ENCODE measurements around the gene ZNF598.

Gene ZNF598

GRCh38 chr16:2056077-2056476 is 46.5 kb upstream of the ZNF598 start:
- Histone ChIP-seq H3K36me3 (peaks cover 13% of the 10 kb centered on the region), H3K4me3 (ENCODE audit: low read depth, low read length) (no peak overlapping the region), H3K27me3 (no peaks in the 10 kb centered on the region), H3K4me1 (no peaks in the 10 kb centered on the region), H3K9me3 (no peaks in the 10 kb centered on the region)
- peak; percentile 47 for DNase-seq
- TF ChIP-seq CTCF (IDR thresholded peaks at IDR 0.05; ENCODE audit: low read depth, low read length), result peak; percentile 40

- no peaks in the 10 kb centered on the region for H3K27me3 ChIP-seq
- TF ChIP-seq CTCF (IDR thresholded peaks at IDR 0.05; ENCODE audit: low read depth, low read length), result no peak
- DNase-seq, result no peak
- H3K36me3 ChIP-seq, result peaks cover 13% of the 10 kb centered on the region
- no peak overlapping the region for H3K4me3 ChIP-seq (ENCODE audit: low read depth, low read length)
- H3K4me1 ChIP-seq, result no peaks in the 10 kb centered on the region
- no peaks in the 10 kb centered on the region for H3K9me3 ChIP-seq
These were observed 45.1 kb upstream of the ZNF598 start for GRCh38 chr16:2054543-2055245.

GRCh38 chr16:2053897-2054296 is 44.3 kb upstream of the ZNF598 start:
- Histone ChIP-seq H3K36me3 (peaks cover 13% of the 10 kb centered on the region), H3K9me3 (no peaks in the 10 kb centered on the region), H3K27me3 (no peaks in the 10 kb centered on the region), H3K4me1 (no peaks in the 10 kb centered on the region), H3K4me3 (ENCODE audit: low read depth, low read length) (no peak overlapping the region)
- DNase-seq, result no peak
- TF ChIP-seq CTCF (IDR thresholded peaks at IDR 0.05; ENCODE audit: low read depth, low read length), result no peak

- Histone ChIP-seq H3K9me3 (no peaks in the 10 kb centered on the region), H3K4me1 (no peaks in the 10 kb centered on the region), H3K4me3 (ENCODE audit: low read depth, low read length) (no peak overlapping the region), H3K36me3 (peaks cover 13% of the 10 kb centered on the region), H3K27me3 (no peaks in the 10 kb centered on the region)
- no peak for TF ChIP-seq CTCF (IDR thresholded peaks at IDR 0.05; ENCODE audit: low read depth, low read length)
- DNase-seq, result no peak
These were observed 43.6 kb upstream of the ZNF598 start for GRCh38 chr16:2053211-2053610.

GRCh38 chr16:2048116-2048543 is 38.5 kb upstream of the ZNF598 start:
- peaks cover 26% of the 10 kb centered on the region for H3K36me3 ChIP-seq
- H3K9me3 ChIP-seq, result no peaks in the 10 kb centered on the region
- DNase-seq, result no peak

More at GRCh38 chr16:2048116-2048543, 38.5 kb upstream of the ZNF598 start:
- TF ChIP-seq CTCF (IDR thresholded peaks at IDR 0.05; ENCODE audit: low read depth, low read length), result no peak
- Histone ChIP-seq H3K4me1 (no peaks in the 10 kb centered on the region), H3K4me3 (ENCODE audit: low read depth, low read length) (peak overlapping the region; percentile 91), H3K27me3 (no peaks in the 10 kb centered on the region)
